NCI-H446 treated with DMSO at 0.1 percent for 48 hours (cell line): ENCODE data around the gene STX4.
"Not testable (repeated sequence)": the region's sequence is repeated elsewhere in the genome, so short reads cannot be mapped to it uniquely, and the experiment has no call there.

Experiments
- DNase-seq: peaks from one replicate; lab custom pipeline; 2025; lab: John Stamatoyannopoulos, UW

STX4 gene

DNA sequence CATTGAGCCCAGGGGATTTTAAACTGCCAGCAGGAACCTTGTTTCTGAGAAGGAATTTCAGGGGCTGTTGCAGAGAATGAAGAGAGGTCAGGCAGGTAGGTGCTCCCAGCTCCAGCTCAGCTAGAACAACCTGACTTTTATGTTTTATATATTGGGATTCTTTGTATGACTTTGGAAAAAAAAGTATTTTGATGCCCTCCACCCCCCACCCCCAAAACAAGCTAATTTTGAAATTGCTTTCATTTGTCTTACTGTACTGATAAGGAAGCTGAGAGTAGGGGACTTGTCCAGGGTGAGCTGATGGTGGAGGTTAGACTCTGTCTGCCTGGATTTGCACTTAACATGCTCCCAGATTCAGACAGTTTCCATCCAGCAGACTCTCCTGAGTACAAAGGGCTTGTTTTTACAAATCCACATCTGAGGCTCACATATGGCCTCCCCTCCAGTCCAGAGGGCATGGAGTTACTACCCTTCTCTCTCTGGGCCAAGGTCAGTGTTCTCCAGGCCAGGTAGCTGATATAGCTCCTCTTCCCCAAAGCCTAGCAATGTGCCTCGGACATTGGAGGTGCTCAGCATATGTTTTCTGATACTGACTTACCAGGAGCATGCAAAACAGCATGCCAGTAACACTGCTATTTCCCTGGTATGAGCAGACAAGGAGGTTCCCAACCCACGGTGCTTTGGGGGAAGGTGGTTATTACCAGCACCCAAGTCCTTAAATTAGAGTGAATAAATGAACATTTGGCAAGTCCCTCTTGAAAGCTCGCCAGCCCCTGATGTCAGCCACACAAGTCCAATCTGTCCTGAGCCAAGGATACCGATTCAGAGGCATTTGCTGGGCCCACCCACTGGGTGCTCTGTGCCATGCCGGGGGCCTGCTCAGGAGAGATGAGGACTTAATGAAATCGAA is 34.3 kb upstream of the STX4 start:
- DNase-seq = peak; percentile 67

DNA sequence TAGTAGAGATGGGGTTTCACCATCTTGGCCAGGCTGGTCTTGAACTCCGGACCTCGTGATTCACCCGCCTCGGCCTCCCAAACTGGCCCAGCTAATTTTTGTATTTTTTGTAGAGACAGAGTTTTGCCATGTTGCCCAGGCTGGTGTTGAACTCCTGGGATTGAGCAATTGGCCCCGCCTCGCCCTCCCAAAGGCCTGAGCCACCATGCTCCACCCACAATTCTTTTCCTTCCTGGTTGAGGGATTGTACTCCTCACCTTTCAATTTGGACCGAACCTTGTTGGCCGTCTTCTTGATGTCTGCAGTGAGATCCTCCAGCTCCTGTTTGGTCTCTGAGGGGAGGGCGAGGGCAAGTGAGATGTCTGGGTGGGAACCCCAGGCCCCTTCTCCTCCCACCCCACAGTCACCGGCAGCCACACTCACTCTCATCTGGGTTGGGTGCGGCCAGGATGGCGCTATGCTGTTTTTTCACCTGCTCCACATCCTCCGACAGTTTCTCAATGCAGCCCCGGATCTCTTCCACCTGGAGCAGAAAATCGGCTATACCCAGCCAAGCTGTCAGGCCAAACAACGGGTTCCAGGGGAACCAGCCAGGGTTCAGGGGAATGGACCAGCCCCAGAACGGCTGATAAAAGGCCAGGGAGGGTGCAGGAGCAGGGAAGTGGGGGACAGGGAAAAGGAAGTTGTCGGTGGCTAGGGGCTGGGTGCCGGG is 32.5 kb upstream of the STX4 start:
- DNase-seq = no peak

- no peak for DNase-seq
These were observed 31.7 kb upstream of the STX4 start for GRCh38 chr16:31001507-31002249.

GRCh38 chr16:31002250-31002700 is 31.1 kb upstream of the STX4 start:
- no peak for DNase-seq

- DNase-seq = no peak
These were observed 30.5 kb upstream of the STX4 start for GRCh38 chr16:31002862-31003341.

DNA sequence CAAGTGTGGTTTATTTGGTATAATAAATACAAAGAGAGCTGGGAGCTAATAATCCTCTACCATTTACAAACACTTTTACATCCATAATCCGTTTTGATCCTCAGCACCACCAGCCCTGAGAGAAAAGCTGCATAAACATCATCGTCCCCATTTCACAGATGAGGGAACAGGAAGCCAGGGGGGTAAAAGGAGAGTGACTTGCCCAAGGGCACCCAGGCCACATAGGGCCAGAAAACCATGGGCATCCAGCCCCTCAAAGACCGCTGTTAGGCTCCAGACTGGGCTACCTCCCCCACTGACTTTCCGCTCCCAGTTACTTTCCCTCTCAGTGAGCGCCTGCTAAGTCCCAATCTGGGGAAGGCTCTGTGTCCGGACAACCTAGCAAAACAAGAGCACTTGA is 29.6 kb upstream of the STX4 start:
- DNase-seq = no peak

DNA sequence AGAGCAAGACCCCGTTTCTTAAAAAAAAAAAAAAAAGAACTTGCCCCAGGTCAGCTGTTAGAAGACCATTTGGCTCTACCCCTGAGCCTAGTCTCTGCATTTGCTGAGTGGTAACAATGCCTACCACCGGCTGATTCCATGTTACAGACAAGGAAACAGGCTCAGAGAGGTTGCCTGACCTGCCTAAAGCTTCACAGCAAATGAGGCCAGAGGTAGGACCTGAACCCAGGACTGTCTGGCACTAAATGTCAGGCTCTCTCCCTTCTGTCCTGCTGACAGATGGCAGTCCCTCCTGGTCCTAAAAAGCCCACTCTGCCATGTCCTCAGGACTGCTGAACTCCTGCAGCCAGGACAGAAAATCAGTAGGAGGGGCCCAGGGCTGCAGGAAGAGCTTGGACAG is 28.7 kb upstream of the STX4 start:
- DNase-seq = no peak

GRCh38 chr16:31005350-31006085 is 27.8 kb upstream of the STX4 start:
- DNase-seq = no peak

DNA sequence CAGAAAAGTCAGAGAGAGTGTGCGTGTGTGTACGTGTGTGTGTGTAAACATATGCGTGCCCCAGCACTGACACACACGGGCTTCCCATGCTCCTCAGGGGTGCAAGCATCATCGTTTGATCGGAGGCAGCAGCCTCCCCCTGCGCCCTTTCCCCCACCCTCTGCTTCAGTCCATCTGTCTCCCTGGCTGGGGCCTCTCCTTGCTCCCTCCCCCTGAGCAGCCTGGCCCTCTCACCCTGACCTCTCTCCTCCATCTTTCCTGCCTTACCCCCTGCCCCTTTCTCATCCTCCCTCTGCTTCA is 27.3 kb upstream of the STX4 start:
- no peak for DNase-seq

- DNase-seq = no peak
These were observed 26.8 kb upstream of the STX4 start for GRCh38 chr16:31006589-31006988.

DNA sequence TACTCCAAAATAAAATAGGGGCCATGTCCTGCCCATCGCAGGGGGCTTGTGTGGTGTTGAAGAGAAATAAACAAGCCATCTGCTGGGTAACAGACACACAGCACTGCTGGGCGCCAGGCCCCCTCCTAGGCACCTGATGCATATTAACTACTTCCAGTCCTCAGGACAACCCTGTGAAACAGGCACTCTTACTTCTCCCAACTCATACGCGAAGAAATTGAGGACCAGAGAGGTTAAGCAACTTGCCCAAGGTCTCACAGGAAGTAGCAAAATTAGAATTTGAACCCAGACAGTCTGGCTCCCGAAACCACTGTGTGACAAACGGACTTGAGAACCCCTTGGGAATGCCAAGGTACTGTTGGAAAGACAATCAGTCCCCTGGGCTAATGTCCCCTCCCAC is 25.7 kb upstream of the STX4 start:
- no peak for DNase-seq

DNA sequence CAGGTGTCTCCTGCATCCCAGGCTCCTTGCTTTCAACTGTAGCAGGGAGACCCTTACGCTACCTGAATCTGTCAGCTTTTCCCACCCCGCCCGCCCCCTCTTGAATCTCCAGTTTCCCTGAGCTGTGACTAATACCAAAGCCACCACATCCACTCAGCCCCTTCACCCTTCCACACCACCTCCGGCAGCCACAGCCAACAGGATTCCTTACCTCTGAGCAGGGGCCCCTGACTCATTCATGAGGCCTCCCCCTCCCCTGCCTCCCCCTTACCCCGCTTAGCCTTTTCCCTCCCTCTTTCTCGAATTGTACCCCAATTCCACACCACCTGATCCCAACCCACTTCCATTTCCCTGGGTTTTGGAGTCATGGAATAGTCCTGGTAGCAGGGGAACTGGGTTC is 25.2 kb upstream of the STX4 start:
- DNase-seq = no peak

- no peak for DNase-seq
These were observed 24.8 kb upstream of the STX4 start for GRCh38 chr16:31008551-31008950.

GRCh38 chr16:31009120-31009519 is 24.2 kb upstream of the STX4 start:
- no peak for DNase-seq

DNA sequence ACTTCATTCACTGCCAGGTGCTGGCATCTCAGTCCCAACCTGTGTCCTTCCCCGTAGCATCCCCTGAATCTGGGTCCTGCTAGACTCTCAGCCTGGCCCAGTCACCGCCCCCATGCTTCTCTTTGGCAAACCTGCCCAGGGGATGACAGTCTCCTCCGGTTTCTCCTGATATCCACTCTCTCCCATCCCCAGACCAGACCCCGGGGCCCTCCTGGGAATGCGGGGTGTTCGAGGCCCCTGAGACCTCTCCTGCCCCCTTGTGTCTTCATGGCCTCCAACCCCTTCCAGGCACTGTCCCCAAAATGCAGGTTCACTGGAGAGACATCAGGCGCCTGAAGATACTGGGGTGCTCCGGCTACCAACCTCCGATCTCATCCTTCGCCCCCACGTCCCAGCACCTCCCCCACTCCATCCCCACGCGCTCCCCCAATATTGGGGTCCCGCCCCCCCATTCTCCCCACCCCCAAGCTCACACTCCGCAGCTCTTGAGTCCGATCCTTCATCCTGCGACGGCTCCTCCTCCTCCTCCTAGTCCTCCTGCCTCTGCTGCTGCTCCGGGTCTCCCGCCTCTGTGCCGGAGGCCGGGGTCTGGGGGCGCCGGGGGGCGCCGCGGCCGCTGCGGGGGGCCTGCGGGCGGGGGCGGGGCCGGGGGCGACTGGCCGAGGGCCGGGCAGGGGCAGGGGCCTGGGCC is 23.3 kb upstream of the STX4 start:
- DNase-seq = no peak

- DNase-seq = no peak
These were observed 22.6 kb upstream of the STX4 start, which contains the start of gene STX1B for GRCh38 chr16:31010585-31011325. STX1B (minus strand) TSS chr16:31010638; CDS start chr16:31010396, 242 bp downstream.

DNA sequence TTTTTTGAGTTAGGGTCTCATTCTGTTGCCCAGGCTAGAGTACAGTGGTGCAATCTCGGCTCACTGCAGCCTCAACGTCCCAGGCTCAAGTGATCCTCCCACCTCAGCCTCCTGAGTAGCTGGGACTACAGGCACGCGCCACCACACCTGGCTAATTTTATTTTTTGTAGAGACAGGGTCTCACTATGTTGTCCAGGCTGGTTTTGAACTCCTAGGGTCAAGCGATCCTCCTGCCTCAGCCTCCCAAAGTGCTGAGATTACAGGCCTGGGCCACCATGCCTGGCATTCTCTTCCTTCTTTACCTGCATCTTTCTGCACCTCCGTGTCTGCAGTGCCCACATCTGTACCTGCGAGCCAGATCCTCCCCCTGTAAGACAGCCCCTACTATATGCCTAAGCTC is 21.5 kb upstream of the STX4 start:
- DNase-seq = not testable (repeated sequence)

- not testable (repeated sequence) for DNase-seq
These were observed 20.1 kb upstream of the STX4 start for GRCh38 chr16:31013292-31013691.

DNA sequence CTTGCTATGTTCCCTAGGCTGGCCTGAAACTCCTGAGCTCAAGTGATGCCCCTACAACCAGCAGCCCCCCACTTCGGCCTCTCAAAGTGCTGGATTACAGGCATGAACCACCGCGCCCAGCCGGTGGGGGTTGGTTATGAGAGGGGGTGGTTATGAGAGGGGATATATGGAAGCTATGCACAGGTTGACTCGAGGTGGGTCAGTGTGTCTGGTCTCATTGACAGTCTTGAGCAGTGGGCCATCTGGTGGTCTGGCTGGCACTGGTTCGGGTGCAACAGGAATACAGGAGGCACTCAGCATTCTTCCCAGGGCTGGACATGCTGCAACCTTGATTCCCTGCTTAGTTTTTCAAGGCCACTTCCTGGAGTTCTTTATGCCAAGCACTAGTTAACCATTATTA is 17.3 kb upstream of the STX4 start:
- no peak for DNase-seq

DNA sequence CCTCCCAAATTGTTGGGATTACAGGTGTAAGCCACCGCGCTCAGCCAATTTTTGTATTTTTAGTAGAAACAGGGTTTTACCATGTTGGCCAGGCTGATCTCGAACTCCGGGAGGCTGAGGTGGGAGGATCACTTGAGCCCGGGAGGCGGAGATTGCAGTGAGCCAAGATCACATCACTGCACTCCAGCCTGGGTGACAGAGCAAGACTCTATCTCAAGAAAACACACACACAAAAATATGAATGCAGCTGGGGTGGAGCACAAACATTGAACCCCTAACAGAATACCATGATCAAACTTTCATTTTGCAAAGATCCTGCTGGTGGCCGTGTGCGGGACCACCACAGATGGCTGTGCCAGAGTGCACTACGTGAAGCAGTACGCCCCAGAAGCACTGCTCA is 15.6 kb upstream of the STX4 start:
- not testable (repeated sequence) for DNase-seq
